Measurements from ENCODE around the gene AGPAT1.
"Not testable (repeated sequence)": the region's sequence is repeated elsewhere in the genome, so short reads cannot be mapped to it uniquely, and the experiment has no call there.

Gene AGPAT1

GRCh38 chr6:32190054-32190851 lies 14.4 kb upstream of the AGPAT1 start, which contains the start of gene PBX2:
TSS of gene PBX2 (minus strand) at chr6:32190202. CDS start at chr6:32189915, 287 bp downstream.
- no peaks in the 10 kb centered on the region for H3K27me3 ChIP-seq (ENCODE audit: control insufficient read depth, insufficient read depth, low read length)
- peak within 1 kb of the TSS; percentile 72 for H3K27ac ChIP-seq (ENCODE audit: low read depth, low read length)
- peak within 1 kb of the TSS; percentile 72 for H3K9ac ChIP-seq (ENCODE audit: low read length)
- peaks cover 23% of the 10 kb centered on the region for H3K36me3 ChIP-seq (ENCODE audit: control insufficient read depth, insufficient read depth, low read length)
- peak within 1 kb of the TSS; percentile 53 for H3K4me3 ChIP-seq (ENCODE audit: low read depth, low read length)
- H3K4me1 ChIP-seq (ENCODE audit: control insufficient read depth, insufficient read depth, low read length), result peaks cover 45% of the 10 kb centered on the region
- H3K9me3 ChIP-seq (ENCODE audit: control insufficient read depth, insufficient read depth, low read depth, low read length), result no peaks in the 10 kb centered on the region

DNA sequence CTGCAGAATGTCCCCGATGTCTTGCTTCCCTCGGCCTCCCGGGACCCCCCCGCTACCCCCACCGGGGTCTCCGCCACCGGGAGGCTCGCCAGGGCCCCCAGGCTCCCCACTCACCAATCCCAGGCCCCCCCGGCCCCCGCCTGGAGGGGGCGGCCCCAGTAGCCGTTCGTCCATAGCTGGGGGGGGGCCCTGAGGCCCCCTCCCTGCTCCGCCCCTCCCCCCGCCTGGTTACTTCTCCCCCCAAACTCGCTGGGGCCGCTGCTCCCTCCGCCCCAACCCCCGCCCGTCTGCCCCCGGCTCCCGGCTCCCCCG lies 13.8 kb upstream of the AGPAT1 start:
- H3K36me3 ChIP-seq (ENCODE audit: control insufficient read depth, insufficient read depth, low read length), result peaks cover 23% of the 10 kb centered on the region
- H3K9me3 ChIP-seq (ENCODE audit: control insufficient read depth, insufficient read depth, low read depth, low read length), result no peaks in the 10 kb centered on the region
- H3K4me3 ChIP-seq (ENCODE audit: low read depth, low read length), result peak overlapping the region; percentile 53
- H3K9ac ChIP-seq (ENCODE audit: low read length), result peak overlapping the region; percentile 72
- H3K27me3 ChIP-seq (ENCODE audit: control insufficient read depth, insufficient read depth, low read length), result no peaks in the 10 kb centered on the region
- peak overlapping the region; percentile 68 for H3K27ac ChIP-seq (ENCODE audit: low read depth, low read length)
- H3K4me1 ChIP-seq (ENCODE audit: control insufficient read depth, insufficient read depth, low read length), result peaks cover 40% of the 10 kb centered on the region

- peak overlapping the region; percentile 72 for H3K9ac ChIP-seq (ENCODE audit: low read length)
- H3K4me3 ChIP-seq (ENCODE audit: low read depth, low read length), result peak overlapping the region; percentile 53
- H3K36me3 ChIP-seq (ENCODE audit: control insufficient read depth, insufficient read depth, low read length), result peaks cover 25% of the 10 kb centered on the region
- H3K27ac ChIP-seq (ENCODE audit: low read depth, low read length), result peak overlapping the region; percentile 68
- H3K4me1 ChIP-seq (ENCODE audit: control insufficient read depth, insufficient read depth, low read length), result peaks cover 37% of the 10 kb centered on the region
- H3K27me3 ChIP-seq (ENCODE audit: control insufficient read depth, insufficient read depth, low read length), result no peaks in the 10 kb centered on the region
- H3K9me3 ChIP-seq (ENCODE audit: control insufficient read depth, insufficient read depth, low read depth, low read length), result no peaks in the 10 kb centered on the region
These were observed 13.3 kb upstream of the AGPAT1 start for GRCh38 chr6:32189069-32189741.

DNA sequence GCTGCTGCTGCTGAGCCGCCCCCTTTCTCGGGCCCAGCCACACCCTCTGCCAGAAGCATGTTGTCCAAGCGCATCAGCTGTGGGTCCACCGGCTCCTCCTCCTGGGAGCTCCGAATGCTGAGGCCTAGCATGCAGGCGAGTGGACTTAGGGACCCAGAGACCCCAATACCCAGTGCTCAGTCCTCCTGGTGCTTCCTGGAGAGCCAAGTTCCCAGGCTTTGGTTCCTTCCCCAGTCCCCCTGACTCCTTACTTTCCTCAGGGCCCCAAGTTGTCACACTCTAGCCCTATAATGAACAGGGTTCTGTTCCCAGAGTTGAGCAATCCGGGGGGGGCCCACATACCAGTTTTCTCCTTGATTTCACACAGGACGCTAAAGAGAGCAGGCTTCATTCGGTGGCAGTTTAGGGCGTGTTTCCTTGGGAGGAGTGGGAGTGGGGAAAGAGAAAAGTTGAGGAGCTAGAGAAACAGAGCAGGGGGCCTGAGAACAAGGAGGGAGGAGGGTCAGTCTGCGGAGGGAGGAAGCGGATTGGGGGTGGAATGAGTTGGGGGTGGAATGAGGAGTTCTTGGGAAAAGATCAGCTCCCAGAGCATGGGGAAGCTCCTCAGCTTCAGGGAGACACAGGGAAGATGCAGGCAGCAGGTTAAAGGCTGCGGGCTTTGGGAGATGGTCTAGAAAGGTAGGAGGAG lies 12.6 kb upstream of the AGPAT1 start:
- Histone ChIP-seq H3K4me3 (ENCODE audit: low read depth, low read length) (peak overlapping the region; percentile 53), H3K27me3 (ENCODE audit: control insufficient read depth, insufficient read depth, low read length) (no peaks in the 10 kb centered on the region), H3K9ac (ENCODE audit: low read length) (peak overlapping the region; percentile 72), H3K36me3 (ENCODE audit: control insufficient read depth, insufficient read depth, low read length) (peaks cover 31% of the 10 kb centered on the region), H3K4me1 (ENCODE audit: control insufficient read depth, insufficient read depth, low read length) (peaks cover 37% of the 10 kb centered on the region), H3K27ac (ENCODE audit: low read depth, low read length) (no peak overlapping the region), H3K9me3 (ENCODE audit: control insufficient read depth, insufficient read depth, low read depth, low read length) (no peaks in the 10 kb centered on the region)

DNA sequence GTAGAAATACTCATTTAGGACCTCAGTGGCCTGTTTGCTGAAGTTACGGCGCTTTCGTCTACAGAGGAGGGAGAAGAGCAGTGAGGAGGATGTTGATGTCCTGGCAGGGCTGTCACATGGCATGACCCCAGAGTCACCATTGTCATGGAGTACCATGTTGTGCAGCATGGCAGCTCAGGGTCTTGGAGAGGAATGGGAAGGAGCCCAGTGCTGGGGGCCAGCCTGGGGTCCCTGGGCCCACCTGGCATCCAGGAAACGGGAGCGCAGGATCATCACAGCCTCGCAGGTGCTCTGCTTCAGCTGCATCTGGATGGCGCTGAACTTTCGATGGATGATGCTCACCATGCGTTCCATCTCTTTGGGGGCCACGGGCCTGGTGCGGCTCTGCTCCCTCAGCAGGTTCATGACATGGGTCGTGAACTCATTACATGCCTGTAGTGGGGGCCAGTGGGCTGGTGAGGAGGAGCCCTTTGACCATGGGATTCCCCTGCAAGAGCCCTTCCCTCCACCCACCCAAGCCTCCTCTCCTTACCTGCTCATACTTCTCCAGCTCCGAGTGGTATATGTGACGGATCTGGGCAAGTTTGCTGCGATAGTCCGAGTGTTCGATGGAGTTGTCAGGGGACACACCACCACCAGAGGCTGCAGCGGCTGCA lies 12.0 kb upstream of the AGPAT1 start:
- H3K4me3 ChIP-seq (ENCODE audit: low read depth, low read length); H3K9me3 ChIP-seq (ENCODE audit: control insufficient read depth, insufficient read depth, low read depth, low read length); H3K27me3 ChIP-seq (ENCODE audit: control insufficient read depth, insufficient read depth, low read length); H3K27ac ChIP-seq (ENCODE audit: low read depth, low read length); H3K9ac ChIP-seq (ENCODE audit: low read length): not testable (repeated sequence)
- peaks cover 34% of the 10 kb centered on the region for H3K4me1 ChIP-seq (ENCODE audit: control insufficient read depth, insufficient read depth, low read length)
- peaks cover 38% of the 10 kb centered on the region for H3K36me3 ChIP-seq (ENCODE audit: control insufficient read depth, insufficient read depth, low read length)

DNA sequence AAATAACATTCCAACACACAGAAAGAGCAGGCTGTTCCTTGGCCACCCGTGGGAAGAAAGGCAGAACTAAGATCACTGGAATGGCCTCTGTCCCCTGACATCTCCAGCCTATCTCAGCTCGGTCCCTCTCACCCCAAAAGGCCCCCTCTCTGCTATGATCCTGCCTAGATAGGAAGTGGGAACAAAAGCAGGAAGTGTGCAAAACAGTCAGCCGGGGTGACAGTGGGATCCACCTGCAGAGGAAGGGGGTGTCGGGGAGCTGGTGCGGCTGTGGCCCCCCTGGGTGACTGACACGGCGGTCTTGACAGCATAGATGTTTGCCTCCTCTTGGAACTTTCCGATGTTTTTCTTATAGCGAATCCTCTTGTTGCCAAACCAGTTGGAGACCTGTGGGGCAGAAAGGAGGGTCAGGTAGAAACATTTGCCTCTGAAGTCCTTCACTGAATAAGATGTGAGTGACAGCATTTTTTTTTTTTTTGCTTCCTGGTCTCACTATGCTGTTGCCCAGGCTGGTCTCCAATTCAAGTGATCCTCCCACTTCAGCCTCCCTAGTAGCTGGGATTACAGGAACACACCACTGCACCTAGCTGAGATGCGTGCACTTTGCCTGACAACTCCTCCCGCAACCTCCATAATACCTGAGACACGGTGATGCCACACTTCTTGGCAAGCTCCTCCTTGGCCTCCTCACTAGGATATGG lies 11.3 kb upstream of the AGPAT1 start:
- no peaks in the 10 kb centered on the region for H3K27me3 ChIP-seq (ENCODE audit: control insufficient read depth, insufficient read depth, low read length)
- peaks cover 45% of the 10 kb centered on the region for H3K36me3 ChIP-seq (ENCODE audit: control insufficient read depth, insufficient read depth, low read length)
- no peak overlapping the region for H3K27ac ChIP-seq (ENCODE audit: low read depth, low read length)
- H3K9ac ChIP-seq (ENCODE audit: low read length), result no peak overlapping the region
- no peak overlapping the region for H3K4me3 ChIP-seq (ENCODE audit: low read depth, low read length)
- no peaks in the 10 kb centered on the region for H3K9me3 ChIP-seq (ENCODE audit: control insufficient read depth, insufficient read depth, low read depth, low read length)
- peaks cover 29% of the 10 kb centered on the region for H3K4me1 ChIP-seq (ENCODE audit: control insufficient read depth, insufficient read depth, low read length)

GRCh38 chr6:32186151-32186840 lies 10.4 kb upstream of the AGPAT1 start:
- H3K9ac ChIP-seq (ENCODE audit: low read length); H3K4me3 ChIP-seq (ENCODE audit: low read depth, low read length); H3K27ac ChIP-seq (ENCODE audit: low read depth, low read length); H3K9me3 ChIP-seq (ENCODE audit: control insufficient read depth, insufficient read depth, low read depth, low read length); H3K27me3 ChIP-seq (ENCODE audit: control insufficient read depth, insufficient read depth, low read length): not testable (repeated sequence)
- H3K36me3 ChIP-seq (ENCODE audit: control insufficient read depth, insufficient read depth, low read length), result peaks cover 48% of the 10 kb centered on the region
- H3K4me1 ChIP-seq (ENCODE audit: control insufficient read depth, insufficient read depth, low read length), result peaks cover 20% of the 10 kb centered on the region

GRCh38 chr6:32185681-32186131 lies 9.8 kb upstream of the AGPAT1 start:
- H3K4me3 ChIP-seq (ENCODE audit: low read depth, low read length); H3K27ac ChIP-seq (ENCODE audit: low read depth, low read length); H3K27me3 ChIP-seq (ENCODE audit: control insufficient read depth, insufficient read depth, low read length); H3K9ac ChIP-seq (ENCODE audit: low read length); H3K9me3 ChIP-seq (ENCODE audit: control insufficient read depth, insufficient read depth, low read depth, low read length): not testable (repeated sequence)
- peaks cover 54% of the 10 kb centered on the region for H3K36me3 ChIP-seq (ENCODE audit: control insufficient read depth, insufficient read depth, low read length)
- peaks cover 15% of the 10 kb centered on the region for H3K4me1 ChIP-seq (ENCODE audit: control insufficient read depth, insufficient read depth, low read length)

- Histone ChIP-seq H3K9ac (ENCODE audit: low read length) (peak within 1 kb of the TSS; percentile 29), H3K9me3 (ENCODE audit: control insufficient read depth, insufficient read depth, low read depth, low read length) (no peaks in the 10 kb centered on the region), H3K4me3 (ENCODE audit: low read depth, low read length) (no peak within 1 kb of the TSS), H3K4me1 (ENCODE audit: control insufficient read depth, insufficient read depth, low read length) (peaks cover 14% of the 10 kb centered on the region; the same call in 1 of the 2 replicates), H3K27ac (ENCODE audit: low read depth, low read length) (no peak within 1 kb of the TSS), H3K27me3 (ENCODE audit: control insufficient read depth, insufficient read depth, low read length) (no peaks in the 10 kb centered on the region), H3K36me3 (ENCODE audit: control insufficient read depth, insufficient read depth, low read length) (peaks cover 64% of the 10 kb centered on the region)
These were observed 8.3 kb upstream of the AGPAT1 start, which contains the start of gene AGER for GRCh38 chr6:32184084-32184640. TSS of gene AGER (minus strand) at chr6:32184253. CDS start at chr6:32184222, 31 bp downstream.

Data from HUES6 (cell line).